Loucy (cell line): ENCODE data around the gene MPC1.

Source experiments
- H2AFZ ChIP-seq: fragments of 200-600 bp; sonication (generic); 2 replicates; pipeline ENCODE4 v1.6.0; 2016; ENCODE audit warnings: antibody characterized with exemption, mild to moderate bottlenecking, low read length, moderate library complexity
- H3F3A ChIP-seq: fragments of 200-600 bp; 2 replicates; pipeline ENCODE4 v1.6.0; 2016; ENCODE audit warnings: antibody characterized with exemption, low read depth, mild to moderate bottlenecking
- H3K27me3 ChIP-seq: fragments of 200-600 bp; sonication (generic); 2 replicates; pipeline ENCODE4 v1.6.1; 2014; ENCODE audit warnings: low read length, mild to moderate bottlenecking; ENCODE audit not compliant: insufficient read depth, poor library complexity, severe bottlenecking
- H3K36me3 ChIP-seq: fragments of 200-600 bp; sonication (generic); 2 replicates; pipeline ENCODE4 v1.6.1; 2016; ENCODE audit warnings: low read length; ENCODE audit not compliant: insufficient read depth
- H3K4me1 ChIP-seq: fragments of 200-600 bp; sonication (generic); 2 replicates; pipeline ENCODE4 v1.5.1; 2014; ENCODE audit warnings: low read length, mild to moderate bottlenecking; ENCODE audit not compliant: insufficient read depth, poor library complexity, severe bottlenecking
- H3K4me2 ChIP-seq: fragments of 200-600 bp; sonication (generic); 2 replicates; pipeline ENCODE4 v1.6.0; 2014; ENCODE audit warnings: antibody characterized with exemption, low read length, low read depth, mild to moderate bottlenecking; ENCODE audit not compliant: poor library complexity, severe bottlenecking
- H3K4me3 ChIP-seq: fragments of 200-600 bp; sonication (generic); 2 replicates; pipeline ENCODE4 v1.5.1; 2014; ENCODE audit warnings: low read length, mild to moderate bottlenecking, mixed read lengths; ENCODE audit not compliant: poor library complexity, severe bottlenecking
- H3K79me2 ChIP-seq: fragments of 200-600 bp; sonication (generic); 2 replicates; pipeline ENCODE4 v1.6.1; 2014; ENCODE audit warnings: low read length; ENCODE audit not compliant: insufficient read depth
- H3K9ac ChIP-seq: fragments of 200-600 bp; sonication (generic); 2 replicates; pipeline ENCODE4 v1.6.0; 2014; ENCODE audit warnings: mild to moderate bottlenecking, low read depth, low read length, moderate library complexity; ENCODE audit not compliant: poor library complexity, severe bottlenecking
- H3K9me2 ChIP-seq: fragments of 200-600 bp; sonication (generic); replicated peaks from 2 replicates; pipeline ENCODE4 v1.6.1; 2016; ENCODE audit warnings: low read depth, low read length, mixed read lengths
- H3K9me3 ChIP-seq: fragments of 200-600 bp; sonication (generic); 2 replicates; pipeline ENCODE4 v1.6.1; 2014; ENCODE audit warnings: mild to moderate bottlenecking, antibody characterized with exemption, low read length, low read depth; ENCODE audit not compliant: insufficient read depth
- H4K20me1 ChIP-seq: fragments of 200-600 bp; sonication (generic); 2 replicates; pipeline ENCODE4 v1.6.0; 2014; ENCODE audit warnings: antibody characterized with exemption, low read length, mild to moderate bottlenecking; ENCODE audit not compliant: insufficient read depth, poor library complexity, severe bottlenecking
- EZH2phosphoT487 ChIP-seq: fragments of 200-600 bp; IDR thresholded peaks from 2 replicates; pipeline ENCODE4 v1.6.1; 2018; ENCODE audit warnings: antibody characterized with exemption, mild to moderate bottlenecking, moderate library complexity, borderline replicate concordance
- TF ChIP-seq, protein P1 (sequence below): fragments of 200-600 bp; sonication (generic); conservative IDR thresholded peaks from 2 replicates; pipeline ENCODE4 v1.5.1; 2014; ENCODE audit warnings: mild to moderate bottlenecking, antibody characterized with exemption, low read length

Gene MPC1

DNA sequence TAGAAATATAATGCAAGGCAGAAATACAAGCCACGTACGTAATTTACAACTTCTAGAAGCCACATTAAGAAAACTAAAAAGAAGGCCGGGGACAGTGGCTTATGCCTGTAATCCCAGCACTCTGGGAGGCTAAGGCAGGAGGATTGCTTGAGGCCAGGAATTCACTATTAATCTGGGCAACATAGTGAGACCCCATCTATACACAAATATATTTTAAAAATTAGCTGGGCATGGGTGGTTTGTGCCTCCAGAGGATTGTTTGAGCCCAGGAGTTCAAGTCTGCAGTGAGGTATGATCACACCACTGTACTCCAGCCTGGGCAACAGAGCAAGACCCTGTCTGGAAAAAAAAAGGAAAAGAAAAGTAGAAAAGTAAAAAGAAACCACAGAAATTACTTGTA is 12.3 kb downstream of the MPC1 start:
- H3K79me2 ChIP-seq, result no peaks in the 10 kb centered on the region
- TF ChIP-seq, protein P1, sequence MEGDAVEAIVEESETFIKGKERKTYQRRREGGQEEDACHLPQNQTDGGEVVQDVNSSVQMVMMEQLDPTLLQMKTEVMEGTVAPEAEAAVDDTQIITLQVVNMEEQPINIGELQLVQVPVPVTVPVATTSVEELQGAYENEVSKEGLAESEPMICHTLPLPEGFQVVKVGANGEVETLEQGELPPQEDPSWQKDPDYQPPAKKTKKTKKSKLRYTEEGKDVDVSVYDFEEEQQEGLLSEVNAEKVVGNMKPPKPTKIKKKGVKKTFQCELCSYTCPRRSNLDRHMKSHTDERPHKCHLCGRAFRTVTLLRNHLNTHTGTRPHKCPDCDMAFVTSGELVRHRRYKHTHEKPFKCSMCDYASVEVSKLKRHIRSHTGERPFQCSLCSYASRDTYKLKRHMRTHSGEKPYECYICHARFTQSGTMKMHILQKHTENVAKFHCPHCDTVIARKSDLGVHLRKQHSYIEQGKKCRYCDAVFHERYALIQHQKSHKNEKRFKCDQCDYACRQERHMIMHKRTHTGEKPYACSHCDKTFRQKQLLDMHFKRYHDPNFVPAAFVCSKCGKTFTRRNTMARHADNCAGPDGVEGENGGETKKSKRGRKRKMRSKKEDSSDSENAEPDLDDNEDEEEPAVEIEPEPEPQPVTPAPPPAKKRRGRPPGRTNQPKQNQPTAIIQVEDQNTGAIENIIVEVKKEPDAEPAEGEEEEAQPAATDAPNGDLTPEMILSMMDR, result no peak
- TF ChIP-seq EZH2phosphoT487, result no peak
- no peaks in the 10 kb centered on the region for H3K27me3 ChIP-seq
- H3K4me1 ChIP-seq, result no peaks in the 10 kb centered on the region
- H3F3A ChIP-seq, result no peaks in the 10 kb centered on the region
- no peaks in the 10 kb centered on the region for H4K20me1 ChIP-seq
- H3K9me2 ChIP-seq, result no peaks in the 10 kb centered on the region
- no peak overlapping the region for H3K9ac ChIP-seq
- 0 out of 2 replicates have a peak, but pooled peaks cover 3% of the 10 kb centered on the region for H3K36me3 ChIP-seq
- H3K4me2 ChIP-seq, result no peak overlapping the region
- H2AFZ ChIP-seq, result no peak overlapping the region
- H3K9me3 ChIP-seq, result no peaks in the 10 kb centered on the region
- no peak overlapping the region for H3K4me3 ChIP-seq

DNA sequence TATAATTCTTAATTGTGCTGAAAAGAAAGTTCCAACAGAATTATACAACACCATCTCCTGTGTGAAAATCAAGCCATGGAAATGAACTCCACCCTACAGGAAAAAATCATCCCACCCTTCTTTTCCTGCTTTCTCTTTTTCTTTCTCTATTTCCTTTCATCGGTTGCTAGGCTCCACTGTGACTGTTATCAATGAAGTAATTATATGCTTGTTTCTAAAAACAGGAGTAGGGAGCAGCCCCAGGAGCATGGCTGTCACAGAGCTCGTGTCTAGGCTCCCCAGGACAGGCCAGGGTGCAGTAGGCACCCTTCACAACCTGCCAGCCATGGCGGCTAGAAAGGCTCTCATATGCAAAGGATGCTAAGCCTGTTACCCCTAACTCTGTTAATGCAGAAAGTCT is 13.0 kb downstream of the MPC1 start:
- H3K9me3 ChIP-seq, result no peaks in the 10 kb centered on the region

DNA sequence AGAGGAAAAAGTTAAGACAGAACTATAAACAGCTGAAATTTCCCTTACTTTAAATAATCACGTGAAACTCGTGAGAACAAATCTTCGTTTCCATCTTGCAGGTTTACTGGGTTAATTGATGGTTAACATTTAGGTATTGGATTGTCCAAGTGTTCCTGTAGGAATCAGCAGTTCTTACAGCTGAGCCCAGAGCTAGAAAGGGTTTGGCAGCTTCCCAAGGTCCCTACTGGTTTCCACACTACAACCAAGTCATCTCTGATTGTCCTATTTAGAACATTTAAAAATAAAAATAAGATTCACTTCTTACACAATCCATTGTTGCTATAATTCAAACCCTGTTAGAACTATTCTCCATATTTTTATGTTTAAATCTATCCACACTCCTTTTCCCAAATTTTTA is 15.8 kb downstream of the MPC1 start:
- Histone ChIP-seq H3K4me3 (no peak overlapping the region), H3K4me1 (no peaks in the 10 kb centered on the region), H2AFZ (no peak overlapping the region), H3K79me2 (no peaks in the 10 kb centered on the region), H4K20me1 (no peaks in the 10 kb centered on the region), H3K9ac (no peak overlapping the region), H3K27me3 (no peaks in the 10 kb centered on the region), H3F3A (no peaks in the 10 kb centered on the region), H3K9me3 (no peaks in the 10 kb centered on the region), H3K9me2 (no peaks in the 10 kb centered on the region), H3K4me2 (no peak overlapping the region), H3K36me3 (peaks cover 3% of the 10 kb centered on the region; the same call in 1 of the 2 replicates)
- TF ChIP-seq, protein P1, result no peak
- no peak for TF ChIP-seq EZH2phosphoT487

More for the DNA sequence above, 13.0 kb downstream of the MPC1 start:
- Histone ChIP-seq H3K36me3 (0 out of 2 replicates have a peak, but pooled peaks cover 3% of the 10 kb centered on the region), H3K9ac (no peak overlapping the region), H2AFZ (no peak overlapping the region), H3K4me3 (no peak overlapping the region), H3K9me2 (no peaks in the 10 kb centered on the region), H4K20me1 (no peaks in the 10 kb centered on the region), H3K4me1 (no peaks in the 10 kb centered on the region), H3K27me3 (no peaks in the 10 kb centered on the region), H3K4me2 (no peak overlapping the region), H3F3A (no peaks in the 10 kb centered on the region), H3K79me2 (no peaks in the 10 kb centered on the region)
- TF ChIP-seq, protein P1, result no peak
- no peak for TF ChIP-seq EZH2phosphoT487
